Smooth muscle cell (in vitro differentiated cells): Measurements from ENCODE around the gene ZP1. TPM values are rescaled to one million over a fixed set of nuclear protein-coding genes. Genes with fewer than 3 reads are reported as not detected.

ENCODE experiments used
- DNase-seq: peaks from one replicate; lab custom pipeline; 2025; ENCODE audit not compliant: unreplicated experiment; lab: John Stamatoyannopoulos, UW
- H2AFZ ChIP-seq: fragments of 200-600 bp; sonication (generic); 2 replicates; pipeline ENCODE4 v1.6.0; 2016; ENCODE audit warnings: antibody characterized with exemption, low read depth, mild to moderate bottlenecking
- H3F3A ChIP-seq: fragments of 200-600 bp; sonication (generic); 2 replicates; pipeline ENCODE4 v1.6.0; 2017; ENCODE audit warnings: antibody characterized with exemption, low read depth
- H3K27ac ChIP-seq: fragments of 200-600 bp; sonication (generic); 2 replicates; pipeline ENCODE4 v1.5.1; 2016; ENCODE audit warnings: low read depth, mild to moderate bottlenecking
- H3K27me3 ChIP-seq: fragments of 200-600 bp; sonication (generic); 2 replicates; pipeline ENCODE4 v1.6.1; 2016; ENCODE audit warnings: low read depth, mild to moderate bottlenecking
- H3K36me3 ChIP-seq: fragments of 200-600 bp; sonication (generic); 2 replicates; pipeline ENCODE4 v1.5.1; 2016; ENCODE audit warnings: low read depth
- H3K4me1 ChIP-seq: fragments of 200-600 bp; sonication (generic); 2 replicates; pipeline ENCODE4 v1.5.1; 2016; ENCODE audit warnings: low read depth
- H3K4me2 ChIP-seq: fragments of 200-600 bp; sonication (generic); 2 replicates; pipeline ENCODE4 v1.6.0; 2016; ENCODE audit warnings: mild to moderate bottlenecking
- H3K4me3 ChIP-seq: fragments of 200-600 bp; sonication (generic); 2 replicates; pipeline ENCODE4 v1.5.1; 2016; ENCODE audit warnings: mild to moderate bottlenecking
- H3K79me2 ChIP-seq: fragments of 200-600 bp; sonication (generic); 2 replicates; pipeline ENCODE4 v1.6.0; 2016; ENCODE audit warnings: low read depth, mild to moderate bottlenecking
- H3K9ac ChIP-seq: fragments of 200-600 bp; sonication (generic); 2 replicates; pipeline ENCODE4 v1.6.0; 2016; ENCODE audit warnings: low read depth
- H3K9me3 ChIP-seq: fragments of 200-600 bp; sonication (generic); replicated peaks from 2 replicates; pipeline ENCODE4 v1.5.1; 2016; ENCODE audit warnings: low read depth
- H4K20me1 ChIP-seq: fragments of 200-600 bp; sonication (generic); 2 replicates; pipeline ENCODE4 v1.6.0; 2016; ENCODE audit warnings: low read depth
- WGBS: methylation state at CpG from one replicate; pipeline ENCODE4 v1.1.7; 2016; ENCODE audit warnings: low lambda C conversion rate; 5-methylcytosine and 5-hydroxymethylcytosine counted together
- polyA plus RNA-seq: library from polyadenylated mRNA; unstranded; fragments of >200 nt; fragmentation: Nextera tagmentation; extraction: Ambion mirVana; gene quantifications from 2 replicates; pipeline ENCODE4 v1.2.1, GENCODE V29; 2016
- total RNA-seq: library from RNA; depleted of rRNA; stranded (reverse); fragments of >200 nt; gene quantifications from 2 replicates; pipeline ENCODE4 v1.2.3, GENCODE V29; 2014
- TF ChIP-seq, protein P1 (sequence below): fragments of 200-600 bp; sonication (generic); IDR thresholded peaks from 2 replicates; pipeline ENCODE4 v1.5.1; 2017; ENCODE audit warnings: borderline replicate concordance, mild to moderate bottlenecking, antibody characterized with exemption; ENCODE audit not compliant: insufficient read depth, poor library complexity, severe bottlenecking

ZP1 gene
- total and polyA plus RNA-seq, 2 experiments from 2014 or later: 0.94 to 2.9 TPM

GRCh38 chr11:60910711-60911380 is 43.5 kb downstream of the ZP1 start:
- Histone ChIP-seq H3K36me3 (no peaks in the 10 kb centered on the region), H3K4me2 (no peak overlapping the region), H3K27ac (no peak overlapping the region), H3K27me3 (peaks cover 6% of the 10 kb centered on the region), H4K20me1 (no peaks in the 10 kb centered on the region), H3K4me1 (peaks cover 15% of the 10 kb centered on the region), H3K9me3 (no peaks in the 10 kb centered on the region), H2AFZ (no peak overlapping the region), H3F3A (no peaks in the 10 kb centered on the region), H3K9ac (no peak overlapping the region), H3K79me2 (peaks cover 1% of the 10 kb centered on the region), H3K4me3 (no peak overlapping the region)
- DNase-seq: no peak
- TF ChIP-seq, protein P1, sequence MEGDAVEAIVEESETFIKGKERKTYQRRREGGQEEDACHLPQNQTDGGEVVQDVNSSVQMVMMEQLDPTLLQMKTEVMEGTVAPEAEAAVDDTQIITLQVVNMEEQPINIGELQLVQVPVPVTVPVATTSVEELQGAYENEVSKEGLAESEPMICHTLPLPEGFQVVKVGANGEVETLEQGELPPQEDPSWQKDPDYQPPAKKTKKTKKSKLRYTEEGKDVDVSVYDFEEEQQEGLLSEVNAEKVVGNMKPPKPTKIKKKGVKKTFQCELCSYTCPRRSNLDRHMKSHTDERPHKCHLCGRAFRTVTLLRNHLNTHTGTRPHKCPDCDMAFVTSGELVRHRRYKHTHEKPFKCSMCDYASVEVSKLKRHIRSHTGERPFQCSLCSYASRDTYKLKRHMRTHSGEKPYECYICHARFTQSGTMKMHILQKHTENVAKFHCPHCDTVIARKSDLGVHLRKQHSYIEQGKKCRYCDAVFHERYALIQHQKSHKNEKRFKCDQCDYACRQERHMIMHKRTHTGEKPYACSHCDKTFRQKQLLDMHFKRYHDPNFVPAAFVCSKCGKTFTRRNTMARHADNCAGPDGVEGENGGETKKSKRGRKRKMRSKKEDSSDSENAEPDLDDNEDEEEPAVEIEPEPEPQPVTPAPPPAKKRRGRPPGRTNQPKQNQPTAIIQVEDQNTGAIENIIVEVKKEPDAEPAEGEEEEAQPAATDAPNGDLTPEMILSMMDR: no peak
- WGBS: 80% methylated on average over 5 of the region's 5 CpGs

DNA sequence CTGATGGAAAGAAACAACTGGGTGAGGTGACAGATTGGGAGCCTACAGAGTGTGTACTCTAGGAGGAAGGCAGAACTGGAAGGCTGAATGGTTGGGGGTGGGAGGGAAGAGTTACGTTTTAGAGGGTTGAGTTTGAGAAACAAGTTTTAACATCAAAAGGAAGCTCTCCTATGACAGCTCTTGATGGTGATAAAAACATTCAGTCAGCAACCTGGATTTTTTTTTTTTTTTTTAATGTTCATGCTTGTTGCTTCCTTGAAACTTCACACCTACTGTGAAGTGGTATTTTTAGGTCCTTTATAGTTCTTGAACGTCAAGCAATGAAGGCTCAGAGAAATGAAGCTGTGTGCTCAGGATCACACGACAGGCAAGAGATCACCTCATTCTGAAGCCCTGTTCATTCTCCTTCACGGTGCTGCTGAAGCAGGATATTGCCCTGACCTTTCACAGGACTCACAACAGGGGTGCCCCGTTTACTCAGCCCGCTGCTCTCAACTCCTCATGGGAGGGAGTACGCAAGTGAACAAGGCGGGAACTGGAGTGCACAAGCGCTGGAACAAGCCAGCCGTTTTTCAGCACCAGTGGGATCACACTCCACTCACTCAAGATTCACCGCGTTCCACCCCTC is 45.0 kb downstream of the ZP1 start:
- Histone ChIP-seq H3K79me2 (peaks cover 14% of the 10 kb centered on the region), H3K9ac (no peak overlapping the region), H3K36me3 (no peaks in the 10 kb centered on the region), H3F3A (no peaks in the 10 kb centered on the region), H3K4me1 (peaks cover 16% of the 10 kb centered on the region), H3K9me3 (no peaks in the 10 kb centered on the region), H3K4me3 (no peak overlapping the region), H2AFZ (no peak overlapping the region), H3K27me3 (peaks cover 6% of the 10 kb centered on the region), H4K20me1 (peaks cover 2% of the 10 kb centered on the region), H3K4me2 (no peak overlapping the region), H3K27ac (no peak overlapping the region)
- TF ChIP-seq, protein P1: no peak
- 83% methylated on average over 12 of the region's 12 CpGs for WGBS
- DNase-seq: no peak

GRCh38 chr11:60912851-60913528 is 45.6 kb downstream of the ZP1 start:
- peak overlapping the region; percentile 88 for H3K9ac ChIP-seq
- 97% methylated on average over 22 of the region's 22 CpGs for WGBS
- H3K27me3 ChIP-seq: peaks cover 6% of the 10 kb centered on the region
- H3K4me2 ChIP-seq: peak overlapping the region; percentile 97
- peaks cover 16% of the 10 kb centered on the region for H3K4me1 ChIP-seq
- peak overlapping the region; percentile 97 for H2AFZ ChIP-seq
- peaks cover 18% of the 10 kb centered on the region for H3K79me2 ChIP-seq
- DNase-seq: no peak
- H3K27ac ChIP-seq: peak overlapping the region; percentile 89
- peaks cover 3% of the 10 kb centered on the region for H4K20me1 ChIP-seq
- no peaks in the 10 kb centered on the region for H3F3A ChIP-seq
- peak overlapping the region; percentile 77 for H3K4me3 ChIP-seq
- TF ChIP-seq, protein P1: no peak
- H3K9me3 ChIP-seq: no peaks in the 10 kb centered on the region
- no peaks in the 10 kb centered on the region for H3K36me3 ChIP-seq
